Astrocyte (in vitro differentiated cells and primary cell): ENCODE data around the gene RFC1. TPM values are rescaled to one million over a fixed set of nuclear protein-coding genes. Genes with fewer than 3 reads are reported as not detected.
"Not testable (repeated sequence)": the region's sequence is repeated elsewhere in the genome, so short reads cannot be mapped to it uniquely, and the experiment has no call there.

Source experiments
- DNase-seq: peaks from one replicate; pipeline ENCODE4 v3.0.0-alpha.2; 2010; ENCODE audit warnings: low read depth
- FAIRE-seq: peaks from 2 replicates; lab custom pipeline; 2011; peaks lifted over from hg19 to GRCh38; lab: Jason Lieb, UNC
- H2AFZ ChIP-seq: 2 replicates; pipeline ENCODE4 v1.6.0; 2012; ENCODE audit warnings: low read depth, low read length, inconsistent platforms
- H3K27ac ChIP-seq: 2 replicates; pipeline ENCODE4 v1.5.1; 2011; ENCODE audit warnings: low read depth, low read length, inconsistent platforms
- H3K27me3 ChIP-seq: 2 replicates; pipeline ENCODE4 v1.6.0; 2011; ENCODE audit warnings: low read length, inconsistent platforms; ENCODE audit not compliant: insufficient read depth
- H3K36me3 ChIP-seq: 2 replicates; pipeline ENCODE4 v1.5.1; 2011; ENCODE audit warnings: low read length, inconsistent platforms; ENCODE audit not compliant: insufficient read depth
- H3K4me1 ChIP-seq: 2 replicates; pipeline ENCODE4 v1.5.1; 2011; ENCODE audit warnings: low read length, inconsistent platforms; ENCODE audit not compliant: insufficient read depth
- H3K4me2 ChIP-seq: 2 replicates; pipeline ENCODE4 v1.6.0; 2012; ENCODE audit warnings: low read length, inconsistent platforms
- H3K4me3 ChIP-seq: 2 replicates; pipeline ENCODE4 v1.5.1; 2011; ENCODE audit warnings: low read depth, mild to moderate bottlenecking, low read length, inconsistent platforms; ENCODE audit not compliant: insufficient read depth
- H3K79me2 ChIP-seq: 2 replicates; pipeline ENCODE4 v1.6.0; 2012; ENCODE audit warnings: mild to moderate bottlenecking, low read length, inconsistent platforms; ENCODE audit not compliant: insufficient read depth
- H3K9ac ChIP-seq: 2 replicates; pipeline ENCODE4 v1.6.0; 2012; ENCODE audit warnings: mild to moderate bottlenecking, low read length, inconsistent platforms
- H3K9me3 ChIP-seq: 2 replicates; pipeline ENCODE4 v1.5.1; 2012; ENCODE audit warnings: low read depth, mild to moderate bottlenecking, low read length, inconsistent platforms; ENCODE audit not compliant: insufficient read depth
- H4K20me1 ChIP-seq: 2 replicates; pipeline ENCODE4 v1.6.0; 2012; ENCODE audit warnings: low read length, inconsistent platforms; ENCODE audit not compliant: insufficient read depth
- H3K27ac Mint-ChIP-seq: one replicate; pipeline ENCODE4 v1.8.0; 2021; ENCODE audit warnings: mild to moderate bottlenecking, mixed read lengths; ENCODE audit not compliant: unreplicated experiment
- H3K27me3 Mint-ChIP-seq: one replicate; pipeline ENCODE4 v1.8.0; 2021; ENCODE audit warnings: low read depth, mixed read lengths; ENCODE audit not compliant: unreplicated experiment
- H3K36me3 Mint-ChIP-seq: one replicate; pipeline ENCODE4 v1.8.0; 2021; ENCODE audit warnings: low read depth, mixed read lengths; ENCODE audit not compliant: unreplicated experiment
- H3K4me1 Mint-ChIP-seq: one replicate; pipeline ENCODE4 v1.8.0; 2021; ENCODE audit warnings: low read depth, mixed read lengths; ENCODE audit not compliant: unreplicated experiment
- H3K4me3 Mint-ChIP-seq: one replicate; pipeline ENCODE4 v1.8.0; 2021; ENCODE audit warnings: mild to moderate bottlenecking, moderate library complexity, mixed read lengths; ENCODE audit not compliant: unreplicated experiment
- H3K9me3 Mint-ChIP-seq: one replicate; pipeline ENCODE4 v1.8.0; 2021; ENCODE audit warnings: mild to moderate bottlenecking, mixed read lengths; ENCODE audit not compliant: unreplicated experiment
- EZH2 ChIP-seq: IDR thresholded peaks from 2 replicates; pipeline ENCODE4 v1.6.1; 2012; ENCODE audit warnings: mild to moderate bottlenecking, low read length, inconsistent platforms; ENCODE audit not compliant: insufficient read depth
- total RNA-seq: library from RNA; stranded (reverse); gene quantifications from 2 replicates; pipeline ENCODE4 v1.2.1, GENCODE V29; 2021
- TF ChIP-seq, protein P1 (sequence below): IDR thresholded peaks from 2 replicates; pipeline ENCODE4 v1.5.1; 2011; ENCODE audit warnings: low read depth, mild to moderate bottlenecking, inconsistent platforms, low read length, moderate library complexity; ENCODE audit not compliant: insufficient read depth

RFC1 gene
- total RNA-seq, 1 donor from 2014 or later, result 32.7 TPM

DNA sequence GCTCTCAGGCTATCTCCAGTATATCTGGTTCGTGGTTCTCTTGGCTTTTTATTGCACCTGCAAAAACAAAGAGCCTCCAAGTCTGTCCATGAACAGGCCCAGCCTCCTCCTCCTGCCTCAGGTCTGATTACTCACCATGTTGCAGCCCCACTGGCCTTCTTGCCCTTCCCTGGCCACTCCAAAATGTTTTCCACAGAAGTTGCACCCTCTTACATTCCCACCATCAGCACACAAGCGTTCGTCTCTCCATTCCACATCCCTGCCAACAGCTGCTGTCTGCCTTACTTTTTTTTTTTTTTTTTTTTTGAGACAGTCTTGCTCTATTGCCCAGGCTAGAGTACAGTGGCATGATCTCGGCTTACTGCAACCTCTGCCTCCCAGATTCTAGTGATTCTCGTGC is 86.7 kb downstream of the RFC1 start:
- Mint-ChIP-seq H3K9me3 (no peaks in the 10 kb centered on the region), H3K27ac (no peak overlapping the region), H3K4me1 (peaks cover 4% of the 10 kb centered on the region), H3K4me3 (no peak overlapping the region), H3K27me3 (no peaks in the 10 kb centered on the region), H3K36me3 (peaks cover 26% of the 10 kb centered on the region)
- FAIRE-seq (no peak), DNase-seq (peak; percentile 18)
- Histone ChIP-seq H3K4me3 (no peak overlapping the region), H3K79me2 (no peaks in the 10 kb centered on the region), H3K4me1 (no peaks in the 10 kb centered on the region), H3K4me2 (no peak overlapping the region), H3K9ac (no peak overlapping the region), H3K9me3 (no peaks in the 10 kb centered on the region), H3K27ac (no peak overlapping the region), H4K20me1 (no peaks in the 10 kb centered on the region), H2AFZ (no peak overlapping the region), H3K36me3 (peaks cover 16% of the 10 kb centered on the region), H3K27me3 (no peaks in the 10 kb centered on the region)
- TF ChIP-seq EZH2, result no peak
- TF ChIP-seq, protein P1, sequence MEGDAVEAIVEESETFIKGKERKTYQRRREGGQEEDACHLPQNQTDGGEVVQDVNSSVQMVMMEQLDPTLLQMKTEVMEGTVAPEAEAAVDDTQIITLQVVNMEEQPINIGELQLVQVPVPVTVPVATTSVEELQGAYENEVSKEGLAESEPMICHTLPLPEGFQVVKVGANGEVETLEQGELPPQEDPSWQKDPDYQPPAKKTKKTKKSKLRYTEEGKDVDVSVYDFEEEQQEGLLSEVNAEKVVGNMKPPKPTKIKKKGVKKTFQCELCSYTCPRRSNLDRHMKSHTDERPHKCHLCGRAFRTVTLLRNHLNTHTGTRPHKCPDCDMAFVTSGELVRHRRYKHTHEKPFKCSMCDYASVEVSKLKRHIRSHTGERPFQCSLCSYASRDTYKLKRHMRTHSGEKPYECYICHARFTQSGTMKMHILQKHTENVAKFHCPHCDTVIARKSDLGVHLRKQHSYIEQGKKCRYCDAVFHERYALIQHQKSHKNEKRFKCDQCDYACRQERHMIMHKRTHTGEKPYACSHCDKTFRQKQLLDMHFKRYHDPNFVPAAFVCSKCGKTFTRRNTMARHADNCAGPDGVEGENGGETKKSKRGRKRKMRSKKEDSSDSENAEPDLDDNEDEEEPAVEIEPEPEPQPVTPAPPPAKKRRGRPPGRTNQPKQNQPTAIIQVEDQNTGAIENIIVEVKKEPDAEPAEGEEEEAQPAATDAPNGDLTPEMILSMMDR, result no peak

DNA sequence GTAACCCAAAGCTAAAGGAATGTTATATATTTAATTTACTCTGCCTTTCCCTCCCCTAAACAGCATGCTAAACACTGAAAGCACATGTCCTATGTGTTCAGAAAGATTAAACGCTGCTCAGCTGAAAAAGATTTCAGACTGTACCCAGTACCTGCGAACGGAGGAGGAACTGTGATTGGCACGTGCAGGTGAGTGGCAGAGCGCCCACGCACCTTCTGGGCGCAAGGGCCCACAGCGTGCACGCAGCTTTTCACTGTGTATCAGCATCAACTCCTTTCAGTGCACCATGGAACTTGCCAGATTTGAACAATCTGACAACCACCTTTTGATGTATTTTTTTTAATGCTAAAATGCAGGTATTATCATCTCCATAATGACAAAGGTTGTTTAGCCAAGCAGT is 87.7 kb downstream of the RFC1 start:
- Mint-ChIP-seq H3K4me3 (no peak overlapping the region), H3K4me1 (peaks cover 4% of the 10 kb centered on the region), H3K27ac (no peak overlapping the region), H3K9me3 (no peaks in the 10 kb centered on the region), H3K27me3 (no peaks in the 10 kb centered on the region), H3K36me3 (peaks cover 28% of the 10 kb centered on the region)
- H4K20me1 ChIP-seq, result no peaks in the 10 kb centered on the region
- DNase-seq (no peak), FAIRE-seq (no peak)
- no peak overlapping the region for H3K4me3 ChIP-seq
- H3K36me3 ChIP-seq, result peaks cover 18% of the 10 kb centered on the region
- H3K9ac ChIP-seq, result no peak overlapping the region
- H3K9me3 ChIP-seq, result no peaks in the 10 kb centered on the region
- H3K4me1 ChIP-seq, result no peaks in the 10 kb centered on the region
- no peak overlapping the region for H3K27ac ChIP-seq
- H3K4me2 ChIP-seq, result no peak overlapping the region
- H3K27me3 ChIP-seq, result no peaks in the 10 kb centered on the region
- H3K79me2 ChIP-seq, result no peaks in the 10 kb centered on the region
- TF ChIP-seq, protein P1, result no peak
- no peak for TF ChIP-seq EZH2
- no peak overlapping the region for H2AFZ ChIP-seq

DNA sequence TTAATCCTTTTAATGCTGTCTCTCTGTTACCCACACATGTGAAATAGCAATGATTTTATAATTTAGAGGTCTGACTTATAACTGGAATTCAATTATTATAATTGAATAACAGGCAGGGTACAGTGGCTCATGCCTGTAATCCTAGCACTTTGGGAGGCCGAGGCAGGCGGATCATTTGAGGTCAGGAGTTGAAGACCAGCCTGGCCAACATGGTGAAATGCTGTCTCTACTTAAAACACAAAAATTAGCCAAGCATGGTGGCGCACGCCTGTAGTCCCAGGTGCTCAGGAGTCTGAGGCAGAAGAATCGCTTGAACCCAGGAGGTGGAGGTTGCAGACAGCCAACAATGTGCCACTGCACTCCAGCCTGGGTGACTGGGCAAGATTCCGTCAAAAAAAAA is 88.5 kb downstream of the RFC1 start:
- H3K79me2 ChIP-seq, H3K27ac Mint-ChIP-seq, DNase-seq, H4K20me1 ChIP-seq, H3K9me3 Mint-ChIP-seq, H3K4me1 Mint-ChIP-seq, H2AFZ ChIP-seq, H3K9me3 ChIP-seq, H3K27me3 Mint-ChIP-seq, H3K4me3 Mint-ChIP-seq, FAIRE-seq, H3K4me3 ChIP-seq, H3K27me3 ChIP-seq, H3K4me2 ChIP-seq, H3K9ac ChIP-seq, H3K27ac ChIP-seq, H3K4me1 ChIP-seq: not testable (repeated sequence)
- peaks cover 34% of the 10 kb centered on the region for H3K36me3 Mint-ChIP-seq
- peaks cover 21% of the 10 kb centered on the region for H3K36me3 ChIP-seq
